ENCODE results near the gene LTV1. TPM values are rescaled to one million over a fixed set of nuclear protein-coding genes. Genes with fewer than 3 reads are reported as not detected.

LTV1 gene
- total and polyA plus RNA-seq, 9 of the 15 experiments (the other 6 are each of a cell fraction or from before 2014, with no cell fraction given), result 57.9 to 162 (median 119) TPM

DNA sequence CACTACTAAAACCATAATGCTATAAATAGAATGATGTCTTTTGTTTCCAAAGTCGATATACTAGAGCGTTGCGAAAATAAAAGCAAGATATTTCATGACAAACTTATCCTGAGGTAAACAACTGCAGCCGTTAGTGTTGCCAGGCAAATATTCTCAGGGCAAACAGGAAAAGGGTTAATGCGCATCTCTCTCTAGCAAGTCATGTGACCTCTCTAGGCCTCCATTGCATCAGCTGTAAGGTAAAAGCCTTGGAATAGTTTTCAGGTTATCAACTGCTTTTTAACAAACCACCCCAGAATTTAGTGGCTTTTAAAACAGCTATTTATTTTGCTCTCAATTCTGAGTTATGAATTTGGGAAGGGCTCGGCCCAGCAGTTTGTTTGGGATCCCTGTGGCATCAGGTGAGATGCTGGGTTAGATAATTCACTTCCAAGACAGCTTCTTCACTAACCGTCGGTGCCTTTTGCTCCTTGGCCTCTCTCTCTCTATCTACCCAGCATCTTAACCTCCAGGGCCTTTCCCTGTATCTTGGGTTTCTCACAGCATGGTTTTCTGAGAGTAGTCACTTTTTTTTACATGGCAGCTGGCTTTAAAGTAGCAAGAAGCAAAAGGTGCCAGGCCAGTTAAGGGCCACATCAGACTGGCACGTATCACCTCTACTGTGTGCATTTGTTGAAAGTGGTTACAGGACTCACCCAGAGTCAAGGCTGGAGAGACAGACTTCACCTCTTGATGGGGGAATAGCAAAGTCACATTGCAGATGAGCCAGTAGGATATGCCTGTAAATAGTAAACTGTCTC is 39.2 kb upstream of the LTV1 start (continued):
- TF ChIP-seq CBX2 (IDR thresholded peaks at IDR 0.05; ENCODE audit: insufficient read depth, low read length, poor library complexity, severe bottlenecking) (no peak), PYGO2 (tag; IDR thresholded peaks at IDR 0.05) (no peak), ZZZ3 (IDR thresholded peaks at IDR 0.05) (no peak), SMAD2 (IDR thresholded peaks at IDR 0.05; ENCODE audit: low read depth, low read length) (no peak), ZBTB17 (CRISPR knock-in tag; IDR thresholded peaks at IDR 0.05) (no peak), DDX20 (tag; IDR thresholded peaks at IDR 0.05; ENCODE audit: low read depth) (0 out of 2 replicates have a peak, but pooled peaks have one; percentile 14), ZNF3 (CRISPR knock-in tag; IDR thresholded peaks at IDR 0.05) (no peak), GABPB2 (CRISPR knock-in tag; conservative IDR thresholded peaks at IDR 0.05) (no peak), SOX6 (IDR thresholded peaks at IDR 0.05) (no peak), CXXC5 (CRISPR knock-in tag; IDR thresholded peaks at IDR 0.05) (peak; percentile 66), HMG20B (CRISPR knock-in tag; IDR thresholded peaks at IDR 0.05) (no peak)
- TF ChIP-seq, protein P1, sequence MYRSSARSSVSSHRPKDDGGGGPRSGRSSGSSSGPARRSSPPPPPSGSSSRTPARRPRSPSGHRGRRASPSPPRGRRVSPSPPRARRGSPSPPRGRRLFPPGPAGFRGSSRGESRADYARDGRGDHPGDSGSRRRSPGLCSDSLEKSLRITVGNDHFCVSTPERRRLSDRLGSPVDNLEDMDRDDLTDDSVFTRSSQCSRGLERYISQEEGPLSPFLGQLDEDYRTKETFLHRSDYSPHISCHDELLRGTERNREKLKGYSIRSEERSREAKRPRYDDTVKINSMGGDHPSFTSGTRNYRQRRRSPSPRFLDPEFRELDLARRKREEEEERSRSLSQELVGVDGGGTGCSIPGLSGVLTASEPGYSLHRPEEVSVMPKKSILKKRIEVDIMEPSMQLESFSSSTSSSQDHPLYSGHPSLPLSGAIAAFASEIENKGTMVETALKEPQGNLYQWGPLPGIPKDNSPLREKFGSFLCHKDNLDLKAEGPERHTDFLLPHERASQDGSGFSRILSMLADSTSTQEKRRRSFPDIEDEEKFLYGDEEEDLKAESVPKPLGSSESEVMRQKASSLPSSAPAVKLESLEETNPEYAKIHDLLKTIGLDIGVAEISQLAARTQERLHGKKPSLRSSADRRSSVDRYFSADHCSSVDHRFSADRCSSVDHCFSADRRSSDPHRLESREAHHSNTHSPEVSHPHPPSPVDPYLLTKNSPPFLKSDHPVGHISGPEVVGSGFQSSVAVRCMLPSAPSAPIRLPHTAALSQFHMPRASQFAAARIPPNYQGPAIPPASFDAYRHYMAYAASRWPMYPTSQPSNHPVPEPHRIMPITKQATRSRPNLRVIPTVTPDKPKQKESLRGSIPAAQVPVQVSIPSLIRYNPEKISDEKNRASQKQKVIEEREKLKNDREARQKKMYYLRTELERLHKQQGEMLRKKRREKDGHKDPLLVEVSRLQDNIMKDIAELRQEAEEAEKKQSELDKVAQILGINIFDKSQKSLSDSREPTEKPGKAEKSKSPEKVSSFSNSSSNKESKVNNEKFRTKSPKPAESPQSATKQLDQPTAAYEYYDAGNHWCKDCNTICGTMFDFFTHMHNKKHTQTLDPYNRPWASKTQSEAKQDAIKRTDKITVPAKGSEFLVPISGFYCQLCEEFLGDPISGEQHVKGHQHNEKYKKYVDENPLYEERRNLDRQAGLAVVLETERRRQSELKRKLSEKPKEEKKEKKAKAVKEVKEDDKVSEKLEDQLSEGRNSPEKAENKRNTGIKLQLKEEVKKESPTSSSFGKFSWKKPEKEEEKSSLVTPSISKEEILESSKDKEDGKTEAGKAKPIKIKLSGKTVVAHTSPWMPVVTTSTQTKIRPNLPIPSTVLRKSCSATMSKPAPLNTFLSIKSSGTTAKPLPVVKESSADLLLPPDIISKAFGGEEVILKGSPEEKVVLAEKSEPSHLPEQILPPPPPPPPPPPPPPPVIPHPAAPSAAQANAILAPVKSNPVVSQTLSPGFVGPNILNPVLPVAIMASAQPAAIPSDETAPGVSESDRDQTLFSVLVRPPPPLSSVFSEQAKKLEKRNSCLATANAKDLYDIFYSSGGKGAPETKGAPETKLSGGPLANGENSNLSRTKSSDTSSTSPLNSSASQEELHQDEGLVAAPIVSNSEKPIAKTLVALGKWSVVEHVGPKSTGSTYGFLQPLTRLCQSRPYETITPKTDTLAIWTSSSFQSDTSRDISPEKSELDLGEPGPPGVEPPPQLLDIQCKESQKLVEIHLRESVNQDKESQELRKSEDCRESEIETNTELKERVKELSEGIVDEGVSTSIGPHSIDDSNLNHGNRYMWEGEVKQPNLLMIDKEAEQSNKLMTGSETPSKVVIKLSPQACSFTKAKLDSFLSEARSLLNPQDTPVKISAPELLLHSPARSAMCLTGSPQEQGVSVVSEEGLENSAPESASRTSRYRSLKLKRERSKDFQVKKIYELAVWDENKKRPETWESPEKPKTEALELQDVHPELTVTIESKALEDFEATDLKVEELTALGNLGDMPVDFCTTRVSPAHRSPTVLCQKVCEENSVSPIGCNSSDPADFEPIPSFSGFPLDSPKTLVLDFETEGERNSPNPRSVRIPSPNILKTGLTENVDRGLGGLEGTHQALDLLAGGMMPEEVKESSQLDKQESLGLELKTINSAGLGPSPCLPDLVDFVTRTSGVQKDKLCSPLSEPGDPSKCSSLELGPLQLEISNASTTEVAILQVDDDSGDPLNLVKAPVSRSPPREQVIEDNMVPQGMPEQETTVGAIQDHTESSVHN (IDR thresholded peaks at IDR 0.05; ENCODE audit: borderline replicate concordance in 1 of 2, low read depth in 1 of 2), result no peak
- TF ChIP-seq, protein P2, sequence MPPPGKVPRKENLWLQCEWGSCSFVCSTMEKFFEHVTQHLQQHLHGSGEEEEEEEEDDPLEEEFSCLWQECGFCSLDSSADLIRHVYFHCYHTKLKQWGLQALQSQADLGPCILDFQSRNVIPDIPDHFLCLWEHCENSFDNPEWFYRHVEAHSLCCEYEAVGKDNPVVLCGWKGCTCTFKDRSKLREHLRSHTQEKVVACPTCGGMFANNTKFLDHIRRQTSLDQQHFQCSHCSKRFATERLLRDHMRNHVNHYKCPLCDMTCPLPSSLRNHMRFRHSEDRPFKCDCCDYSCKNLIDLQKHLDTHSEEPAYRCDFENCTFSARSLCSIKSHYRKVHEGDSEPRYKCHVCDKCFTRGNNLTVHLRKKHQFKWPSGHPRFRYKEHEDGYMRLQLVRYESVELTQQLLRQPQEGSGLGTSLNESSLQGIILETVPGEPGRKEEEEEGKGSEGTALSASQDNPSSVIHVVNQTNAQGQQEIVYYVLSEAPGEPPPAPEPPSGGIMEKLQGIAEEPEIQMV (tag; conservative IDR thresholded peaks at IDR 0.05; ENCODE audit: low read depth), result no peak
- TF ChIP-seq, protein P3, sequence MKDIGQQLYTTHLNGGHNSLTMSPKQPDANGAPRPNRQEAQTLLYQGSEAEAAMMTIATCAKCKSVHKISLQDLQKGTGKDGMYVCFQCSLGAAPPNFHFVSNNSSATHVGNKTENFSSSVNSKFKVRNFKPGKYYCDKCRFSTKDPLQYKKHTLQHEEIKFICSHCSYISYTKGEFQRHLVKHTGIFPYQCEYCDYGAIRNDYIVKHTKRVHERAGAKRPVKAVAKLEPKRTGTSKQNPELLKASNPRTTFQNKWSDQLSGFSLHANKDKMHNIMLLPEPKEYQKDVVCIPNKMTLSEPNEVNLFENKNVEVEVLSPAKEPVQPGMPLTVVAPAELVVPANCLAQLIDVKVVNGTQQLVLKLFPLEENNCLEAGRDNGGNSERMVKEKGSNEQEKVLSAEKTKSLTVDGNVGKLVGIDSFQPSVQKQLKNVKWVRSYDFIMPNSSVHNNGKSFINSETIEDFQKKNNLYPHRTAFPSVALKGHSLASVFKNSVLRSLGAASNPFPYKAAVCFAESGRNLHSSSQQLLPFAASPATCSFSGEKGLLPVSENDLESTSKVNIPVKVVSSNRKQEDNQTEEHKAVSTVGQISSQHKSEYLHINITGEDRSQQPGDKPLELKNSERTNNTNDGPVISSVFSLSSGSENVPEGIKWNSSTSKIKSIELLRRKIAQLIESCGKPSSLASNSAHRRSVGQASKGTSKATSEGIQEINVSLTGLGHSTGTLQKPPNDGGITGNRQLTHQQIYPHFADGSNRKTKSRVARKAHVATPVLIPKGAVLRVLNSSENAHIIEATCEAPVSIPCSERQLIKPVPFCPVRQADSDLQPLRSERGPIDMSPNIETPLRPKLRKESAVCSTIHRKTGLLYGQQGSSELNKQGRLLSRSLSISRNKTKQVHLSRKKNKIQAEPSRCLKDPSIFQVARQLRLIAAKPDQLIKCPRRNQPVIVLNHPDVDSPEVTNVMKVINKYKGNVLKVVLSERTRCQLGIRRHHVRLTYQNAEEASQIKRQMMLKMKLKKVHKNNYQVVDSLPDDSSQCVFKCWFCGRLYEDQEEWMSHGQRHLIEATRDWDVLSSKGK (CRISPR knock-in tag; IDR thresholded peaks at IDR 0.05), result no peak
